ENCODE measurements around the gene CSNK1E.
"Not testable (repeated sequence)": the region's sequence is repeated elsewhere in the genome, so short reads cannot be mapped to it uniquely, and the experiment has no call there.

Gene CSNK1E

GRCh38 chr22:38317122-38317994 lies at the start of gene CSNK1E:
Gene CSNK1E, minus strand, starts transcription at chr22:38317433. Its CDS starts 3,276 bp downstream, at chr22:38314157.
- DNase-seq = no peak

- not testable (repeated sequence) for DNase-seq
Observed at GRCh38 chr22:38365829-38366228, 48.6 kb upstream of the CSNK1E start.

- not testable (repeated sequence) for DNase-seq
Observed at GRCh38 chr22:38365174-38365573, 47.9 kb upstream of the CSNK1E start.

GRCh38 chr22:38360560-38360959 lies 43.3 kb upstream of the CSNK1E start:
- DNase-seq = not testable (repeated sequence)

GRCh38 chr22:38359817-38360216 lies 42.6 kb upstream of the CSNK1E start:
- not testable (repeated sequence) for DNase-seq

- DNase-seq = not testable (repeated sequence)
Observed at GRCh38 chr22:38357971-38358370, 40.7 kb upstream of the CSNK1E start.

GRCh38 chr22:38355275-38355674 lies 38.0 kb upstream of the CSNK1E start:
- DNase-seq = no peak

- no peak for DNase-seq
Observed at GRCh38 chr22:38353701-38354100, 36.5 kb upstream of the CSNK1E start.

GRCh38 chr22:38353142-38353629 lies 36.0 kb upstream of the CSNK1E start:
- no peak for DNase-seq

GRCh38 chr22:38352436-38352835 lies 35.2 kb upstream of the CSNK1E start:
- DNase-seq = no peak

- DNase-seq = no peak
Observed at GRCh38 chr22:38350444-38351359, 33.5 kb upstream of the CSNK1E start.

- DNase-seq = no peak
Observed at GRCh38 chr22:38348751-38349496, 31.7 kb upstream of the CSNK1E start.

GRCh38 chr22:38347944-38348750 lies 30.9 kb upstream of the CSNK1E start:
- DNase-seq = no peak

GRCh38 chr22:38347181-38347943 lies 30.1 kb upstream of the CSNK1E start:
- no peak for DNase-seq

GRCh38 chr22:38346506-38346905 lies 29.3 kb upstream of the CSNK1E start:
- no peak for DNase-seq

GRCh38 chr22:38345782-38346181 lies 28.5 kb upstream of the CSNK1E start:
- DNase-seq = no peak

GRCh38 chr22:38339893-38340292 lies 22.7 kb upstream of the CSNK1E start:
- not testable (repeated sequence) for DNase-seq

GRCh38 chr22:38338772-38339379 lies 21.6 kb upstream of the CSNK1E start:
- DNase-seq = no peak

GRCh38 chr22:38336699-38337098 lies 19.5 kb upstream of the CSNK1E start:
- DNase-seq = no peak

GRCh38 chr22:38335077-38335476 lies 17.8 kb upstream of the CSNK1E start:
- no peak for DNase-seq

GRCh38 chr22:38327805-38328204 lies 10.6 kb upstream of the CSNK1E start:
- DNase-seq = no peak
